Liver (tissue), 9 donors: Measurements from ENCODE around the gene DCP2. TPM values are rescaled to one million over a fixed set of nuclear protein-coding genes. Genes with fewer than 3 reads are reported as not detected.

Experiments
- DNase-seq: peaks from one replicate; pipeline ENCODE4 v3.0.0-alpha.2; 2017; ENCODE audit warnings: low spot score
- H3K27ac ChIP-seq, 2 donors: one replicate each; pipeline ENCODE4 v1.7.0; 2013; ENCODE audit warnings: inconsistent platforms in 2 of 2, low read length in 2 of 2, control low read depth in 1 of 2, low read depth in 1 of 2, mild to moderate bottlenecking in 1 of 2
- H3K27me3 ChIP-seq, 4 donors: one replicate each; pipeline versions ENCODE4 v1.6.1 to v1.7.0; 2013; ENCODE audit warnings: low read length in 3 of 4, inconsistent platforms in 1 of 4, mild to moderate bottlenecking in 1 of 4, moderate library complexity in 1 of 4; ENCODE audit not compliant: control insufficient read depth in 4 of 4, insufficient read depth in 4 of 4
- H3K36me3 ChIP-seq, 4 donors: one replicate each; pipeline versions ENCODE4 v1.6.1 to v1.7.0; 2013; ENCODE audit warnings: low read length in 3 of 4, mild to moderate bottlenecking in 3 of 4, low read depth in 1 of 4, moderate library complexity in 1 of 4; ENCODE audit not compliant: control insufficient read depth in 4 of 4, insufficient read depth in 3 of 4
- H3K4me1 ChIP-seq, 4 donors: one replicate each; pipeline versions ENCODE4 v1.6.1 to v1.7.0; 2013; ENCODE audit warnings: low read length in 3 of 4, mild to moderate bottlenecking in 3 of 4, moderate library complexity in 1 of 4; ENCODE audit not compliant: control insufficient read depth in 4 of 4, insufficient read depth in 4 of 4
- H3K4me3 ChIP-seq, 3 donors: one replicate each; pipeline versions ENCODE4 v1.6.1 to v1.7.0; 2013; ENCODE audit warnings: low read length in 3 of 3, control low read depth in 1 of 3, low read depth in 1 of 3, mild to moderate bottlenecking in 1 of 3
- H3K9ac ChIP-seq, 2 donors: one replicate each; pipeline ENCODE4 v1.7.0; 2013; ENCODE audit warnings: low read length in 2 of 2, mild to moderate bottlenecking in 2 of 2, moderate library complexity in 2 of 2, control low read depth in 1 of 2, low read depth in 1 of 2
- H3K9me3 ChIP-seq, 4 donors: one replicate each; pipeline versions ENCODE4 v1.6.1 to v1.7.0; 2013; ENCODE audit warnings: low read length in 3 of 4; ENCODE audit not compliant: control insufficient read depth in 4 of 4
- EGR1 ChIP-seq, 2 donors: IDR thresholded peaks; 2 replicates each; pipeline ENCODE4 v1.6.1; 2016 to 2018; ENCODE audit warnings: antibody characterized with exemption in 2 of 2, low read depth in 2 of 2
- FOXA1 ChIP-seq: IDR thresholded peaks from 2 replicates; pipeline ENCODE4 v1.6.1; 2016; ENCODE audit warnings: antibody characterized with exemption
- FOXA2 ChIP-seq: IDR thresholded peaks from 2 replicates; pipeline ENCODE4 v1.6.1; 2016; ENCODE audit warnings: antibody characterized with exemption
- GABPA ChIP-seq, 2 donors: IDR thresholded peaks in 1 of 2; conservative IDR thresholded peaks in 1 of 2; 2 replicates each; pipeline ENCODE4 v1.6.1; 2016; ENCODE audit warnings: antibody characterized with exemption in 2 of 2, mild to moderate bottlenecking in 1 of 2, moderate library complexity in 1 of 2
- HNF4A ChIP-seq, 2 donors: conservative IDR thresholded peaks; 2 replicates each; pipeline ENCODE4 v1.6.1; 2016; ENCODE audit warnings: antibody characterized with exemption in 2 of 2, mild to moderate bottlenecking in 2 of 2
- HNF4G ChIP-seq: IDR thresholded peaks from 2 replicates; pipeline ENCODE4 v1.6.1; 2016; ENCODE audit warnings: antibody characterized with exemption
- JUND ChIP-seq, 2 donors: IDR thresholded peaks; 2 replicates each; pipeline ENCODE4 v1.6.1; 2016; ENCODE audit warnings: antibody characterized with exemption in 2 of 2
- MAX ChIP-seq: IDR thresholded peaks from 2 replicates; pipeline ENCODE4 v1.6.1; 2016; ENCODE audit warnings: antibody characterized with exemption
- NR2F2 ChIP-seq: IDR thresholded peaks from 2 replicates; pipeline ENCODE4 v1.6.1; 2016; ENCODE audit warnings: antibody characterized with exemption
- RAD21 ChIP-seq, 2 donors: IDR thresholded peaks; 2 replicates each; pipeline ENCODE4 v1.6.1; 2016; ENCODE audit warnings: antibody characterized with exemption in 2 of 2, mild to moderate bottlenecking in 2 of 2
- RXRA ChIP-seq, 2 donors: IDR thresholded peaks; 2 replicates each; pipeline ENCODE4 v1.6.1; 2017 to 2018; ENCODE audit warnings: antibody characterized with exemption in 2 of 2, mild to moderate bottlenecking in 1 of 2
- SP1 ChIP-seq: IDR thresholded peaks from 2 replicates; pipeline ENCODE4 v1.6.1; 2018; ENCODE audit warnings: antibody characterized with exemption, mild to moderate bottlenecking
- TAF1 ChIP-seq: conservative IDR thresholded peaks from 2 replicates; pipeline ENCODE4 v1.6.1; 2016; ENCODE audit warnings: antibody characterized with exemption, mild to moderate bottlenecking
- YY1 ChIP-seq: IDR thresholded peaks from 2 replicates; pipeline ENCODE4 v1.6.1; 2016; ENCODE audit warnings: antibody characterized with exemption, mild to moderate bottlenecking
- ZBTB33 ChIP-seq: IDR thresholded peaks from 2 replicates; pipeline ENCODE4 v1.6.1; 2016; ENCODE audit warnings: antibody characterized with exemption
- WGBS: extraction: QIAGEN DNeasy Blood & Tissue Kit; methylation state at CpG from one replicate; pipeline ENCODE4 v1.1.7; 2013; 5-methylcytosine and 5-hydroxymethylcytosine counted together
- polyA plus RNA-seq, 2 donors: library from polyadenylated mRNA; stranded (reverse) in 1 of 2; unstranded in 1 of 2; fragments of 200-250 nt in 1 of 2; fragments of >200 nt in 1 of 2; fragmentation: Nextera tagmentation in 1 of 2; extraction: Ambion mirVana in 1 of 2; gene quantifications; one replicate each; pipeline versions ENCODE4 v1.2.1 to v1.2.3, GENCODE V29; 2013 to 2015
- total RNA-seq, 2 donors: library from RNA; depleted of rRNA; stranded (reverse); fragments of >200 nt; gene quantifications; one replicate each; pipeline ENCODE4 v1.2.3, GENCODE V29; 2014
- TF ChIP-seq, protein P1 (sequence below): IDR thresholded peaks from 2 replicates; pipeline ENCODE4 v1.6.1; 2016; ENCODE audit warnings: antibody characterized with exemption
- TF ChIP-seq, protein P2 (sequence below): fragments of 150-350 bp; IDR thresholded peaks from 2 replicates; pipeline ENCODE4 v1.5.1; 2017; ENCODE audit warnings: improper control_type of control experiment, low read depth, low read length; ENCODE audit not compliant: missing input control
- TF ChIP-seq, protein P3 (sequence below): IDR thresholded peaks from 2 replicates; pipeline ENCODE4 v1.6.1; 2016; ENCODE audit warnings: antibody characterized with exemption, mild to moderate bottlenecking
- donor health status: healthy.
- donor health status: healthy.
- donor health status: healthy.
- donor health status: healthy.
- donor health status: healthy.

The DCP2 gene
- total and polyA plus RNA-seq, 4 donors = 2.9 to 44.2 (median 12.4) TPM

GRCh38 chr5:113000466-113000865, 23.9 kb downstream of the DCP2 start:
- Histone ChIP-seq H3K36me3 (peaks cover 3 to 25% (median 15%) of the 10 kb centered on the region in 4 donors), H3K27ac (no peak overlapping the region), H3K9me3 (no peaks in the 10 kb centered on the region), H3K4me1 (no peaks in the 10 kb centered on the region), H3K9ac (no peak overlapping the region), H3K4me3 (no peak overlapping the region), H3K27me3 (no peaks in the 10 kb centered on the region)
- TF ChIP-seq YY1 (no peak), HNF4G (no peak), GABPA (IDR thresholded peaks at IDR 0.05 in 1 of 2, conservative IDR thresholded peaks at IDR 0.05 in 1 of 2) (no peak), TAF1 (no peak), HNF4A (conservative IDR thresholded peaks at IDR 0.05) (no peak), FOXA2 (no peak), MAX (no peak), NR2F2 (no peak), FOXA1 (no peak), RAD21 (IDR thresholded peaks at IDR 0.05) (no peak), RXRA (IDR thresholded peaks at IDR 0.05) (no peak), EGR1 (IDR thresholded peaks at IDR 0.05; ENCODE audit: low read depth in 2 of 2) (no peak), SP1 (no peak), ZBTB33 (no peak), JUND (IDR thresholded peaks at IDR 0.05) (no peak)
- TF ChIP-seq, protein P1, sequence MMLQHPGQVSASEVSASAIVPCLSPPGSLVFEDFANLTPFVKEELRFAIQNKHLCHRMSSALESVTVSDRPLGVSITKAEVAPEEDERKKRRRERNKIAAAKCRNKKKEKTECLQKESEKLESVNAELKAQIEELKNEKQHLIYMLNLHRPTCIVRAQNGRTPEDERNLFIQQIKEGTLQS = no peak
- TF ChIP-seq, protein P2, sequence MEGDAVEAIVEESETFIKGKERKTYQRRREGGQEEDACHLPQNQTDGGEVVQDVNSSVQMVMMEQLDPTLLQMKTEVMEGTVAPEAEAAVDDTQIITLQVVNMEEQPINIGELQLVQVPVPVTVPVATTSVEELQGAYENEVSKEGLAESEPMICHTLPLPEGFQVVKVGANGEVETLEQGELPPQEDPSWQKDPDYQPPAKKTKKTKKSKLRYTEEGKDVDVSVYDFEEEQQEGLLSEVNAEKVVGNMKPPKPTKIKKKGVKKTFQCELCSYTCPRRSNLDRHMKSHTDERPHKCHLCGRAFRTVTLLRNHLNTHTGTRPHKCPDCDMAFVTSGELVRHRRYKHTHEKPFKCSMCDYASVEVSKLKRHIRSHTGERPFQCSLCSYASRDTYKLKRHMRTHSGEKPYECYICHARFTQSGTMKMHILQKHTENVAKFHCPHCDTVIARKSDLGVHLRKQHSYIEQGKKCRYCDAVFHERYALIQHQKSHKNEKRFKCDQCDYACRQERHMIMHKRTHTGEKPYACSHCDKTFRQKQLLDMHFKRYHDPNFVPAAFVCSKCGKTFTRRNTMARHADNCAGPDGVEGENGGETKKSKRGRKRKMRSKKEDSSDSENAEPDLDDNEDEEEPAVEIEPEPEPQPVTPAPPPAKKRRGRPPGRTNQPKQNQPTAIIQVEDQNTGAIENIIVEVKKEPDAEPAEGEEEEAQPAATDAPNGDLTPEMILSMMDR = no peak
- TF ChIP-seq, protein P3, sequence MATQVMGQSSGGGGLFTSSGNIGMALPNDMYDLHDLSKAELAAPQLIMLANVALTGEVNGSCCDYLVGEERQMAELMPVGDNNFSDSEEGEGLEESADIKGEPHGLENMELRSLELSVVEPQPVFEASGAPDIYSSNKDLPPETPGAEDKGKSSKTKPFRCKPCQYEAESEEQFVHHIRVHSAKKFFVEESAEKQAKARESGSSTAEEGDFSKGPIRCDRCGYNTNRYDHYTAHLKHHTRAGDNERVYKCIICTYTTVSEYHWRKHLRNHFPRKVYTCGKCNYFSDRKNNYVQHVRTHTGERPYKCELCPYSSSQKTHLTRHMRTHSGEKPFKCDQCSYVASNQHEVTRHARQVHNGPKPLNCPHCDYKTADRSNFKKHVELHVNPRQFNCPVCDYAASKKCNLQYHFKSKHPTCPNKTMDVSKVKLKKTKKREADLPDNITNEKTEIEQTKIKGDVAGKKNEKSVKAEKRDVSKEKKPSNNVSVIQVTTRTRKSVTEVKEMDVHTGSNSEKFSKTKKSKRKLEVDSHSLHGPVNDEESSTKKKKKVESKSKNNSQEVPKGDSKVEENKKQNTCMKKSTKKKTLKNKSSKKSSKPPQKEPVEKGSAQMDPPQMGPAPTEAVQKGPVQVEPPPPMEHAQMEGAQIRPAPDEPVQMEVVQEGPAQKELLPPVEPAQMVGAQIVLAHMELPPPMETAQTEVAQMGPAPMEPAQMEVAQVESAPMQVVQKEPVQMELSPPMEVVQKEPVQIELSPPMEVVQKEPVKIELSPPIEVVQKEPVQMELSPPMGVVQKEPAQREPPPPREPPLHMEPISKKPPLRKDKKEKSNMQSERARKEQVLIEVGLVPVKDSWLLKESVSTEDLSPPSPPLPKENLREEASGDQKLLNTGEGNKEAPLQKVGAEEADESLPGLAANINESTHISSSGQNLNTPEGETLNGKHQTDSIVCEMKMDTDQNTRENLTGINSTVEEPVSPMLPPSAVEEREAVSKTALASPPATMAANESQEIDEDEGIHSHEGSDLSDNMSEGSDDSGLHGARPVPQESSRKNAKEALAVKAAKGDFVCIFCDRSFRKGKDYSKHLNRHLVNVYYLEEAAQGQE = no peak
- 97% methylated on average over 2 of the region's 2 CpGs for WGBS
- no peak for DNase-seq
